ENCODE data around the gene RBPJL. TPM values are rescaled to one million over a fixed set of nuclear protein-coding genes. Genes with fewer than 3 reads are reported as not detected.

Gene RBPJL
- total and polyA plus RNA-seq, 2 of the 13 experiments (the other 11 are each of a cell fraction or from before 2014, with no cell fraction given), result not detected

- POLR2A ChIA-PET, result interaction anchor here (1.2 to 29.5 kb wide), 4 partner anchors 7 to 63 kb away, joined by 3 to 1422 read pairs (median 712); partner anchors contain the start of genes PIGT, SDC4 and SYS1
- Histone ChIP-seq H3K79me2 (ENCODE audit: insufficient read depth, low read length) (peaks cover 2% of the 10 kb centered on the region), H3K27ac (ENCODE audit: extremely low read length, insufficient read depth, low read length) (no peak overlapping the region), H3K4me1 (ENCODE audit: insufficient read depth, low read length) (peaks cover 44% of the 10 kb centered on the region), H3K36me3 (replicated peaks in 1 of 2; ENCODE audit: control insufficient read depth in 1 of 2, insufficient read depth in 2 of 2, low read length in 2 of 2) (no peaks in the 10 kb centered on the region), H3K9me3 (ENCODE audit: low read length) (no peaks in the 10 kb centered on the region), H2AFZ (ENCODE audit: low read length) (no peak overlapping the region), H3K4me3 (replicated peaks in 1 of 3; ENCODE audit: insufficient read depth in 1 of 3, low read depth in 2 of 3, low read length in 3 of 3) (no peak overlapping the region), H4K20me1 (ENCODE audit: insufficient read depth, low read length) (no peaks in the 10 kb centered on the region), H3K9ac (ENCODE audit: insufficient read depth, low read depth, low read length) (no peak overlapping the region), H3K27me3 (ENCODE audit: control insufficient read depth in 1 of 2, insufficient read depth in 2 of 2, low read length in 2 of 2) (peaks cover 1 to 11% of the 10 kb centered on the region in 2 experiments; a peak in 2 of 5 replicates), H3K4me2 (ENCODE audit: low read depth, low read length) (no peak overlapping the region)
- intact Hi-C loops (cut with micrococcal nuclease; ENCODE audit: unreplicated experiment) (no loop called here), in situ Hi-C loops (cut with HindIII; ENCODE audit: extremely low pct_ligation_motif_present, low pct_unique_long_range_greater_than_20kb) (no loop called here)
- no peak for FAIRE-seq
- ATAC-seq, result no peak
- TF ChIP-seq ATF7 (IDR thresholded peaks at IDR 0.05), result 0 out of 2 replicates have a peak, but pooled peaks have one; percentile 18
- no peak for TF ChIP-seq ATF7 (CRISPR knock-in tag; IDR thresholded peaks at IDR 0.05)
- no peak for TF ChIP-seq SAFB2 (CRISPR knock-in tag; IDR thresholded peaks at IDR 0.05; ENCODE audit: borderline replicate concordance, low read depth)
- BruUV-seq (replicated peaks), result no TSS peak
- CTCF ChIA-PET (ENCODE audit: low intra/inter-chr PET ratio, low total read pairs), result no interaction called here
- 47% methylated on average over 3 of the region's 3 CpGs for WGBS (ENCODE audit: low lambda C conversion rate)
- no peak for DNase-seq (ENCODE audit: low spot score)
Measured at GRCh38 chr20:45352729-45353128, 46.1 kb downstream of the RBPJL start.

GRCh38 chr20:45353746-45354145, 47.1 kb downstream of the RBPJL start:
- no peak for ATAC-seq
- no peaks in the 10 kb centered on the region for H3K79me2 ChIP-seq (ENCODE audit: insufficient read depth, low read length)
- 3% methylated on average over 1 of the region's 1 CpG for WGBS (ENCODE audit: low lambda C conversion rate)
- TF ChIP-seq ZNF597 (CRISPR knock-in tag; IDR thresholded peaks at IDR 0.05), result no peak
- TF ChIP-seq ETV5 (CRISPR knock-in tag; IDR thresholded peaks at IDR 0.05; ENCODE audit: borderline replicate concordance), result no peak
- no peak for TF ChIP-seq ZSCAN20 (CRISPR knock-in tag; IDR thresholded peaks at IDR 0.05; ENCODE audit: borderline replicate concordance)
- no peak for TF ChIP-seq TCF7 (IDR thresholded peaks at IDR 0.05; ENCODE audit: low read depth)
- no peak for TF ChIP-seq ZNF687 (CRISPR knock-in tag; IDR thresholded peaks at IDR 0.05)
- no peak for TF ChIP-seq RBM22 (optimal IDR thresholded peaks at IDR 0.05; ENCODE audit: low read length)
- TF ChIP-seq NCOA2 (CRISPR knock-in tag; IDR thresholded peaks at IDR 0.05), result no peak
- TF ChIP-seq ZNF333 (CRISPR knock-in tag; IDR thresholded peaks at IDR 0.05; ENCODE audit: borderline replicate concordance), result no peak
- BruUV-seq (replicated peaks), result no TSS peak
- H3K4me3 ChIP-seq (replicated peaks in 1 of 3; ENCODE audit: insufficient read depth in 1 of 3, low read depth in 2 of 3, low read length in 3 of 3), result no peak overlapping the region
- no peak for FAIRE-seq
- H3K4me1 ChIP-seq (ENCODE audit: insufficient read depth, low read length), result peaks cover 49% of the 10 kb centered on the region
- CTCF ChIA-PET (ENCODE audit: low intra/inter-chr PET ratio, low total read pairs), result no interaction called here
- DNase-seq (ENCODE audit: low spot score), result no peak
- H2AFZ ChIP-seq (ENCODE audit: low read length), result no peak overlapping the region
- peaks cover 1 to 7% of the 10 kb centered on the region in 2 experiments; a peak in 2 of 5 replicates for H3K27me3 ChIP-seq (ENCODE audit: control insufficient read depth in 1 of 2, insufficient read depth in 2 of 2, low read length in 2 of 2)
- no peak overlapping the region for H3K9ac ChIP-seq (ENCODE audit: insufficient read depth, low read depth, low read length)
- H4K20me1 ChIP-seq (ENCODE audit: insufficient read depth, low read length), result no peaks in the 10 kb centered on the region
- in situ Hi-C loops (cut with HindIII; ENCODE audit: extremely low pct_ligation_motif_present, low pct_unique_long_range_greater_than_20kb) (no loop called here), intact Hi-C loops (cut with micrococcal nuclease; ENCODE audit: unreplicated experiment) (no loop called here)
- no peaks in the 10 kb centered on the region for H3K9me3 ChIP-seq (ENCODE audit: low read length)
- no peak overlapping the region for H3K27ac ChIP-seq (ENCODE audit: extremely low read length, insufficient read depth, low read length)
- H3K36me3 ChIP-seq (replicated peaks in 1 of 2; ENCODE audit: control insufficient read depth in 1 of 2, insufficient read depth in 2 of 2, low read length in 2 of 2), result no peaks in the 10 kb centered on the region
- H3K4me2 ChIP-seq (ENCODE audit: low read depth, low read length), result no peak overlapping the region
- POLR2A ChIA-PET, result interaction anchor here (1.4 to 29.5 kb wide), 3 partner anchors 6 to 31 kb away, joined by 3 to 1422 read pairs (median 1422); partner anchors contain the start of genes SDC4 and SYS1

All from HepG2 (cell line).